Measurements from ENCODE around the gene RERE. TPM values are rescaled to one million over a fixed set of nuclear protein-coding genes. Genes with fewer than 3 reads are reported as not detected.
"Not testable (repeated sequence)": the region's sequence is repeated elsewhere in the genome, so short reads cannot be mapped to it uniquely, and the experiment has no call there.

The RERE gene
- total and polyA plus RNA-seq, 5 donors: 72.4 to 175 (median 161) TPM

- no peak overlapping the region for H3K4me3 ChIP-seq (ENCODE audit: low read length)
- no peaks in the 10 kb centered on the region for H3K9me3 ChIP-seq (ENCODE audit: control insufficient read depth, low read length)
- intact Hi-C loops (cut with DNase I): no loop called here
- H3K27me3 ChIP-seq (ENCODE audit: control insufficient read depth, insufficient read depth): no peaks in the 10 kb centered on the region
- no peak overlapping the region for H3K27ac ChIP-seq (ENCODE audit: low read length)
- DNase-seq (no peak), ATAC-seq (no peak)
- peaks cover 4% of the 10 kb centered on the region for H3K4me1 ChIP-seq (ENCODE audit: control insufficient read depth, insufficient read depth, low read length)
- 82% methylated on average over 1 of the region's 1 CpG for WGBS
Observed at GRCh38 chr1:8506456-8506855, 311.0 kb downstream of the RERE start.

- WGBS: 96% methylated on average over 2 of the region's 2 CpGs
- Histone ChIP-seq H3K4me1 (ENCODE audit: control insufficient read depth, insufficient read depth, low read length) (peaks cover 1% of the 10 kb centered on the region), H3K27me3 (ENCODE audit: control insufficient read depth, insufficient read depth) (no peaks in the 10 kb centered on the region), H3K4me3 (ENCODE audit: low read length) (no peak overlapping the region), H3K27ac (ENCODE audit: low read length) (no peak overlapping the region), H3K9me3 (ENCODE audit: control insufficient read depth, low read length) (no peaks in the 10 kb centered on the region)
- no peak for DNase-seq
- ATAC-seq: no peak
- intact Hi-C loops (cut with DNase I): no loop called here
Observed at GRCh38 chr1:8503842-8504241, 313.6 kb downstream of the RERE start.

DNA sequence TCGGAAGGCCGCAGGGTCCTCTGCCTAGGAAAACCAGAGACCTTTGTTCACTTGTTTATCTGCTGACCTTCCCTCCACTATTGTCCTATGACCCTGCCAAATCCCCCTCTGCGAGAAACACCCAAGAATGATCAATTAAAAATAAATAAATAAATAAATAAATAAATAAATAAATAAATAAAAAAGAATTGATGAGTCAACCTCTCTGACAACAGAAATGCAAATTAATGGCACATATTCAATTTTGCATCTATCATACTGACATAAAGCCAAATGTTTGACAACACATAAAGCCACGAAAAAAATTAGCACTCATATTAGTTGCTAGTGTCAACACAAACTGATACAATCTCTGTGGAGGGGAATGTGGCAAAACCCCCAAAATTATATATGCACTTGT is 314.5 kb downstream of the RERE start:
- H3K27me3 ChIP-seq (ENCODE audit: control insufficient read depth, insufficient read depth); DNase-seq; intact Hi-C loops (cut with DNase I); H3K4me3 ChIP-seq (ENCODE audit: low read length); H3K27ac ChIP-seq (ENCODE audit: low read length); ATAC-seq; H3K4me1 ChIP-seq (ENCODE audit: control insufficient read depth, insufficient read depth, low read length); H3K9me3 ChIP-seq (ENCODE audit: control insufficient read depth, low read length): not testable (repeated sequence)
- WGBS: 68% methylated on average over 4 of the region's 4 CpGs

DNA sequence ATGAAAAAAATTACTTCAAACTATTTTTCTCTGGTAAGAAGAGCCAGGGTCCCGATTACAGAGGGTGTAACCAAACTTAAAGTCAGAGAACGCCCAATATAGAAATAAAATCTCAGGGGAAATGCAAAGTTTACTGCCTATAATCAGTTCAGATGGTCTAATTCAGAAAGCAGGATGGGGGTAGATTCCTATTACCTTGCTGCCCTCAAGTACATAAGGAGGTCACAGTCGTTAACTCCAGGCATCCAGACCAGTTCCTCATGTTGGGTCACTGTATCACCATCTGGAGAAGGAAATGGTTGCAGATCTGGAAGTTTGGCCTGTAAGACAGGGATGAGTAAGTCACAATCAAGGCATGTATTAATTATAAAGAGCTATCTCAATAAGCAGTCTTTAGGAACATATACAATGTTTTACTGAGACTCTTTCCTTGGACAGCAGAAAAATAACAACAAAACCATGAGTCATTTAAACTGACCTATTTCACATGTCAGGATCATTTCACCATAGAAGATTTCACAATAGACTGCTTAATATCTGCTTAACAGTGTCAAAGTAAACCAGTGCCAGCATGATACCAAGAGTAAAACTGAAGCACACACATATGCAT is 320.1 kb downstream of the RERE start:
- Histone ChIP-seq H3K27ac (ENCODE audit: low read length) (peak overlapping the region; percentile 70), H3K9me3 (ENCODE audit: control insufficient read depth, low read length) (no peaks in the 10 kb centered on the region), H3K27me3 (ENCODE audit: control insufficient read depth, insufficient read depth) (no peaks in the 10 kb centered on the region), H3K4me3 (ENCODE audit: low read length) (no peak overlapping the region), H3K4me1 (ENCODE audit: control insufficient read depth, insufficient read depth, low read length) (no peaks in the 10 kb centered on the region)
- 62% methylated on average over 3 of the region's 3 CpGs for WGBS
- no peak for DNase-seq
- ATAC-seq: peak; percentile 76 to 82
- intact Hi-C loops (cut with DNase I): no loop called here

- H3K4me1 ChIP-seq (ENCODE audit: control insufficient read depth, insufficient read depth, low read length): no peaks in the 10 kb centered on the region
- ATAC-seq: no peak
- intact Hi-C loops (cut with DNase I): no loop called here
- WGBS: 71% methylated on average over 8 of the region's 8 CpGs
- no peaks in the 10 kb centered on the region for H3K27me3 ChIP-seq (ENCODE audit: control insufficient read depth, insufficient read depth)
- peak overlapping the region; percentile 18 for H3K27ac ChIP-seq (ENCODE audit: low read length)
- H3K4me3 ChIP-seq (ENCODE audit: low read length): no peak overlapping the region
- H3K9me3 ChIP-seq (ENCODE audit: control insufficient read depth, low read length): no peaks in the 10 kb centered on the region
- no peak for DNase-seq
Observed at GRCh38 chr1:8496473-8496872, 321.0 kb downstream of the RERE start.

DNA sequence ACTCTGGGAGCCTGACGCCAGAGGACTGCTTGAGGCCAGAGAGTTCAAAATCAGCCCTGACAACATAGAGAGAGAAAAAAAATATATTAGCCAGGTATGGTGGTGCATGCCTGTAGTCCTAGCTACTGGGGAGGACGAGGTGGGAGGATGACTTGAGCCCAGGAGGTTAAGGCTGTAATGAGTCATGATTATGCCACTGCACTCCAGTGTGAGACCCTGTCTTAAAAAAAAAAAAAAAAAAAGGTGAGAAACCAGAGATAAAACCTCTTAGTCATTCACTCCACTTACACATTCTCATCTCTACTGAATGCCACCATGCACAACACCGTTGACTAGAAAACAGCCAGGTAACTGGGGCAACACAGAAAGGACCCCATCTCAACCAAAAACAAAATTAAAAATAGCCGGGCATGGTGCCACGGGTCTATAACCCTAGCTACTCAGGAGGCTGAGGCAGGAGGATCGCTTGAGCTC is 321.5 kb downstream of the RERE start:
- intact Hi-C loops (cut with DNase I): no loop called here
- Histone ChIP-seq H3K27me3 (ENCODE audit: control insufficient read depth, insufficient read depth) (no peaks in the 10 kb centered on the region), H3K4me3 (ENCODE audit: low read length) (no peak overlapping the region), H3K27ac (ENCODE audit: low read length) (no peak overlapping the region), H3K4me1 (ENCODE audit: control insufficient read depth, insufficient read depth, low read length) (no peaks in the 10 kb centered on the region), H3K9me3 (ENCODE audit: control insufficient read depth, low read length) (no peaks in the 10 kb centered on the region)
- DNase-seq (no peak), ATAC-seq (peak in 1 of 2 donors; percentile 17)
- 80% methylated on average over 6 of the region's 6 CpGs for WGBS

DNA sequence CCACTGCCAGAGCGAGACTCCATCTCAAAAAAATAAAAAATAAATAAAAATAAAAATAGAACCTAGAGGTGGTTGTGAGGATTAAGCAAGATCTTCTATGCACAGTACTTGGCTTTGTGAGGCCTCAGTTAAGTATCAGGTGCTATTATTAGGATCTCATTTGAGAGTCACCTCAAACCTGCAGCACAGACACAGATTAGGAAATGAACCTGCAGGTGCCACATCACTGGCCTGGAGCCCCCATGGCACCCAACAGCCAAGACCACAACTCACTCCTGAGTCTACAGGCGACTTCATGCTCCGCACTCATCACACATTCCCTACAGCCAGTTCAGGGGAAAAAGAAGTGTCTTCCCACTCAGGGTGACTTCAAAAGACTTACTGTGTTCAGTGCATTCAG is 322.8 kb downstream of the RERE start:
- H3K4me3 ChIP-seq (ENCODE audit: low read length): no peak overlapping the region
- no peaks in the 10 kb centered on the region for H3K9me3 ChIP-seq (ENCODE audit: control insufficient read depth, low read length)
- H3K27ac ChIP-seq (ENCODE audit: low read length): no peak overlapping the region
- DNase-seq (no peak), ATAC-seq (no peak)
- no peaks in the 10 kb centered on the region for H3K27me3 ChIP-seq (ENCODE audit: control insufficient read depth, insufficient read depth)
- intact Hi-C loops (cut with DNase I): no loop called here
- WGBS: 92% methylated on average over 3 of the region's 3 CpGs
- H3K4me1 ChIP-seq (ENCODE audit: control insufficient read depth, insufficient read depth, low read length): no peaks in the 10 kb centered on the region

DNA sequence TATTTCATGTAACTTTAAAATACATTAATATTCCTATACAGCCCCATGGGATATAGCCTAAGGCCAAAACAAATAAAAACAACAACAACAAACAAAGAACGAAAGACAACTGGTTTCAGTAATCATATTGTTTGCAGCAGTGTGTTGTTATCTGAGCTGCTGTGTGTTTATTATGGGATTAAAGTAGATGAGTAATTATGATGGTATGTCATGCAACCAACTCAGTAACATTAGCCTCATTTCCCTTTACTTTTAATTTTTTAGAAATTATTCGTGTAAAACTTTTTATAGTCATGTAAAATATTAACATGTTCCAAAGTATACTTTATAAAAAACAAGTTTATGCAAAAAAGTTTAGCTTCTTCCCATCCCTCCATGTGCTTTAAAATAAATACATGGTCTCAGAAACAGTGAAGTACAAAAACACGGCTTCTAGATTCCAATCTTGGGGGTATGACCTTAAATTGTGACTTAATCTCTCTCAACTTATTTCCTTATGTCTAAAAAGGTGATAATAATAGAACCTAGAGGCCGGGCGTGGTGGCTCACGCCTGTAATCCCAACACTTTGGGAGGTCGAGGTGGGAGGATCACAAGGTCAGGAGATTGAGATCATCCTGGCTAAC is 323.4 kb downstream of the RERE start:
- WGBS: 79% methylated on average over 7 of the region's 7 CpGs
- ATAC-seq: no peak
- Histone ChIP-seq H3K9me3 (ENCODE audit: control insufficient read depth, low read length) (no peaks in the 10 kb centered on the region), H3K27me3 (ENCODE audit: control insufficient read depth, insufficient read depth) (no peaks in the 10 kb centered on the region), H3K4me3 (ENCODE audit: low read length) (no peak overlapping the region), H3K4me1 (ENCODE audit: control insufficient read depth, insufficient read depth, low read length) (no peaks in the 10 kb centered on the region), H3K27ac (ENCODE audit: low read length) (no peak overlapping the region)
- intact Hi-C loops (cut with DNase I): no loop called here
- no peak for DNase-seq

- no peak overlapping the region for H3K27ac ChIP-seq (ENCODE audit: low read length)
- DNase-seq: no peak
- H3K4me1 ChIP-seq (ENCODE audit: control insufficient read depth, insufficient read depth, low read length): peaks cover 1% of the 10 kb centered on the region
- no peaks in the 10 kb centered on the region for H3K27me3 ChIP-seq (ENCODE audit: control insufficient read depth, insufficient read depth)
- WGBS: 99% methylated on average over 2 of the region's 2 CpGs
- no peaks in the 10 kb centered on the region for H3K9me3 ChIP-seq (ENCODE audit: control insufficient read depth, low read length)
- ATAC-seq: no peak
- no peak overlapping the region for H3K4me3 ChIP-seq (ENCODE audit: low read length)
- intact Hi-C loops (cut with DNase I): no loop called here
Observed at GRCh38 chr1:8487249-8487648, 330.2 kb downstream of the RERE start.

GRCh38 chr1:8486047-8486446 is 331.4 kb downstream of the RERE start:
- Histone ChIP-seq H3K4me3 (ENCODE audit: low read length) (no peak overlapping the region), H3K4me1 (ENCODE audit: control insufficient read depth, insufficient read depth, low read length) (peaks cover 1% of the 10 kb centered on the region), H3K27me3 (ENCODE audit: control insufficient read depth, insufficient read depth) (no peaks in the 10 kb centered on the region), H3K9me3 (ENCODE audit: control insufficient read depth, low read length) (no peaks in the 10 kb centered on the region), H3K27ac (ENCODE audit: low read length) (no peak overlapping the region)
- WGBS: 94% methylated on average over 5 of the region's 5 CpGs
- no peak for DNase-seq
- ATAC-seq: no peak
- intact Hi-C loops (cut with DNase I): no loop called here

GRCh38 chr1:8483586-8483985 is 333.9 kb downstream of the RERE start:
- intact Hi-C loops (cut with DNase I): no loop called here
- ATAC-seq (no peak), DNase-seq (no peak)
- Histone ChIP-seq H3K27ac (ENCODE audit: low read length) (no peak overlapping the region), H3K27me3 (ENCODE audit: control insufficient read depth, insufficient read depth) (no peaks in the 10 kb centered on the region), H3K4me3 (ENCODE audit: low read length) (no peak overlapping the region), H3K4me1 (ENCODE audit: control insufficient read depth, insufficient read depth, low read length) (peaks cover 1% of the 10 kb centered on the region), H3K9me3 (ENCODE audit: control insufficient read depth, low read length) (no peaks in the 10 kb centered on the region)
- WGBS: 78% methylated on average over 3 of the region's 3 CpGs

Measured in right cardiac atrium (tissue), 5 donors.